ENCODE data around the gene PPP2R2C.

Gene PPP2R2C

GRCh38 chr4:6347511-6348045 lies 124.8 kb downstream of the PPP2R2C start:
- no peak for DNase-seq (ENCODE audit: low read depth)
- no peak overlapping the region for H3K4me3 ChIP-seq (ENCODE audit: low read depth, low read length)
- TF ChIP-seq CTCF (IDR thresholded peaks at IDR 0.05; ENCODE audit: low read depth, low read length) (no peak), MYC (IDR thresholded peaks at IDR 0.05; ENCODE audit: low read depth, low read length) (no peak), POLR2A (IDR thresholded peaks at IDR 0.05; ENCODE audit: extremely low read depth, insufficient read length) (no peak), MAX (IDR thresholded peaks at IDR 0.05; ENCODE audit: low read depth, low read length) (no peak)

- H3K4me3 ChIP-seq (ENCODE audit: low read depth, low read length): no peak overlapping the region
- TF ChIP-seq CTCF (IDR thresholded peaks at IDR 0.05; ENCODE audit: low read depth, low read length) (no peak), POLR2A (IDR thresholded peaks at IDR 0.05; ENCODE audit: extremely low read depth, insufficient read length) (no peak), MYC (IDR thresholded peaks at IDR 0.05; ENCODE audit: low read depth, low read length) (no peak), MAX (IDR thresholded peaks at IDR 0.05; ENCODE audit: low read depth, low read length) (no peak)
- no peak for DNase-seq (ENCODE audit: low read depth)
Observed at GRCh38 chr4:6346373-6347110, 125.9 kb downstream of the PPP2R2C start.

GRCh38 chr4:6345866-6346265 lies 126.5 kb downstream of the PPP2R2C start:
- no peak for DNase-seq (ENCODE audit: low read depth)
- no peak overlapping the region for H3K4me3 ChIP-seq (ENCODE audit: low read depth, low read length)

GRCh38 chr4:6345096-6345830 lies 127.2 kb downstream of the PPP2R2C start:
- DNase-seq (ENCODE audit: low read depth): no peak

More at GRCh38 chr4:6345866-6346265, 126.5 kb downstream of the PPP2R2C start:
- TF ChIP-seq MAX (IDR thresholded peaks at IDR 0.05; ENCODE audit: low read depth, low read length) (no peak), MYC (IDR thresholded peaks at IDR 0.05; ENCODE audit: low read depth, low read length) (no peak), CTCF (IDR thresholded peaks at IDR 0.05; ENCODE audit: low read depth, low read length) (no peak), POLR2A (IDR thresholded peaks at IDR 0.05; ENCODE audit: extremely low read depth, insufficient read length) (no peak)

More at GRCh38 chr4:6345096-6345830, 127.2 kb downstream of the PPP2R2C start:
- no peak for TF ChIP-seq POLR2A (IDR thresholded peaks at IDR 0.05; ENCODE audit: extremely low read depth, insufficient read length)
- no peak for TF ChIP-seq CTCF (IDR thresholded peaks at IDR 0.05; ENCODE audit: low read depth, low read length)
- TF ChIP-seq MYC (IDR thresholded peaks at IDR 0.05; ENCODE audit: low read depth, low read length): no peak
- no peak for TF ChIP-seq MAX (IDR thresholded peaks at IDR 0.05; ENCODE audit: low read depth, low read length)
- H3K4me3 ChIP-seq (ENCODE audit: low read depth, low read length): no peak overlapping the region

Measured in NB4 (cell line).